ENCODE data around the gene MAP1LC3B.

Gene MAP1LC3B

GRCh38 chr16:87446479-87446878 is 54.3 kb downstream of the MAP1LC3B start:
- Histone ChIP-seq H3F3A (ENCODE audit: low read depth) (no peaks in the 10 kb centered on the region), H3K4me3 (ENCODE audit: low read length, poor library complexity, severe bottlenecking) (no peak overlapping the region), H3K79me2 (ENCODE audit: insufficient read depth, low read length) (no peaks in the 10 kb centered on the region), H2AFZ (ENCODE audit: low read length) (no peak overlapping the region), H3K36me3 (ENCODE audit: insufficient read depth, low read length) (no peaks in the 10 kb centered on the region), H3K4me2 (ENCODE audit: low read depth, low read length, poor library complexity, severe bottlenecking) (no peak overlapping the region), H3K9me3 (ENCODE audit: insufficient read depth, low read depth, low read length) (no peaks in the 10 kb centered on the region), H4K20me1 (ENCODE audit: insufficient read depth, low read length, poor library complexity, severe bottlenecking) (no peaks in the 10 kb centered on the region), H3K4me1 (ENCODE audit: insufficient read depth, low read length, poor library complexity, severe bottlenecking) (no peaks in the 10 kb centered on the region), H3K9ac (ENCODE audit: low read depth, low read length, poor library complexity, severe bottlenecking) (no peak overlapping the region), H3K27me3 (ENCODE audit: insufficient read depth, low read length, poor library complexity, severe bottlenecking) (no peaks in the 10 kb centered on the region), H3K9me2 (replicated peaks; ENCODE audit: low read depth, low read length) (no peaks in the 10 kb centered on the region)
- TF ChIP-seq CTCF (conservative IDR thresholded peaks at IDR 0.05; ENCODE audit: low read length) (no peak), EZH2phosphoT487 (IDR thresholded peaks at IDR 0.05; ENCODE audit: borderline replicate concordance) (no peak)

DNA sequence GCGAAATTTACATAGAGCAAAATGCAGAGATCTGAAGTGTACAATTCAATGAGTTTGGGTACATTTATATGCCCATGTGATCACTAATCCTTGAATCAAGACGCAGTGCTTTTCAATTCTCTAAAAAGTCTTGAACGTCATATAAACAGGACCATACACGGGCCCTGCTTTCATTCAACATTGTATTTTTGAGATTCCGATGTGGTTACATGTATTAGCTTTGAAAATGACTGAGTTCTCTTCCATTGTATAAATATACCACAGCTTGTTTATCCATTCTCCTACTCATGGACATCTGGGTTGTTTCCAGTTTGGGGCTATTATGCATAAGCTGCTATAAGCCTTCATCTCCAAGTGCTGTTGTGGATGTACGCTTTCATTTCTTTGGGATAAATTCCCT is 55.2 kb downstream of the MAP1LC3B start:
- Histone ChIP-seq H3K36me3 (ENCODE audit: insufficient read depth, low read length) (no peaks in the 10 kb centered on the region), H3K9me3 (ENCODE audit: insufficient read depth, low read depth, low read length) (no peaks in the 10 kb centered on the region), H3K4me1 (ENCODE audit: insufficient read depth, low read length, poor library complexity, severe bottlenecking) (no peaks in the 10 kb centered on the region), H3K79me2 (ENCODE audit: insufficient read depth, low read length) (no peaks in the 10 kb centered on the region), H3K4me3 (ENCODE audit: low read length, poor library complexity, severe bottlenecking) (no peak overlapping the region), H3K27me3 (ENCODE audit: insufficient read depth, low read length, poor library complexity, severe bottlenecking) (no peaks in the 10 kb centered on the region), H3K9ac (ENCODE audit: low read depth, low read length, poor library complexity, severe bottlenecking) (no peak overlapping the region), H3K9me2 (replicated peaks; ENCODE audit: low read depth, low read length) (no peaks in the 10 kb centered on the region), H2AFZ (ENCODE audit: low read length) (no peak overlapping the region), H4K20me1 (ENCODE audit: insufficient read depth, low read length, poor library complexity, severe bottlenecking) (no peaks in the 10 kb centered on the region), H3K4me2 (ENCODE audit: low read depth, low read length, poor library complexity, severe bottlenecking) (no peak overlapping the region), H3F3A (ENCODE audit: low read depth) (no peaks in the 10 kb centered on the region)
- TF ChIP-seq CTCF (conservative IDR thresholded peaks at IDR 0.05; ENCODE audit: low read length) (no peak), EZH2phosphoT487 (IDR thresholded peaks at IDR 0.05; ENCODE audit: borderline replicate concordance) (no peak)

- Histone ChIP-seq H3K4me2 (ENCODE audit: low read depth, low read length, poor library complexity, severe bottlenecking) (no peak overlapping the region), H4K20me1 (ENCODE audit: insufficient read depth, low read length, poor library complexity, severe bottlenecking) (no peaks in the 10 kb centered on the region), H3K4me1 (ENCODE audit: insufficient read depth, low read length, poor library complexity, severe bottlenecking) (no peaks in the 10 kb centered on the region), H3K36me3 (ENCODE audit: insufficient read depth, low read length) (no peaks in the 10 kb centered on the region), H3K9ac (ENCODE audit: low read depth, low read length, poor library complexity, severe bottlenecking) (no peak overlapping the region), H2AFZ (ENCODE audit: low read length) (no peak overlapping the region), H3K9me3 (ENCODE audit: insufficient read depth, low read depth, low read length) (no peaks in the 10 kb centered on the region), H3K9me2 (replicated peaks; ENCODE audit: low read depth, low read length) (no peaks in the 10 kb centered on the region), H3K4me3 (ENCODE audit: low read length, poor library complexity, severe bottlenecking) (no peak overlapping the region), H3K27me3 (ENCODE audit: insufficient read depth, low read length, poor library complexity, severe bottlenecking) (no peaks in the 10 kb centered on the region), H3K79me2 (ENCODE audit: insufficient read depth, low read length) (no peaks in the 10 kb centered on the region), H3F3A (ENCODE audit: low read depth) (no peaks in the 10 kb centered on the region)
- TF ChIP-seq CTCF (conservative IDR thresholded peaks at IDR 0.05; ENCODE audit: low read length) (no peak), EZH2phosphoT487 (IDR thresholded peaks at IDR 0.05; ENCODE audit: borderline replicate concordance) (no peak)
Measured at GRCh38 chr16:87448866-87449265, 56.7 kb downstream of the MAP1LC3B start.

Data from Loucy (cell line).